Breast epithelium (tissue), 4 donors: ENCODE data around the gene RPL5. TPM values are rescaled to one million over a fixed set of nuclear protein-coding genes. Genes with fewer than 3 reads are reported as not detected.

Source experiments
- DNase-seq, 2 donors: peaks; one replicate each; pipeline ENCODE4 v3.0.0-alpha.2; 2019; ENCODE audit warnings: low spot score in 2 of 2
- H3K27ac ChIP-seq, 2 donors: fragments of 200-600 bp; sonication (generic) in 1 of 2; one replicate each; pipeline ENCODE4 v1.5.1; 2016 to 2019; ENCODE audit warnings: mild to moderate bottlenecking in 1 of 2
- H3K27me3 ChIP-seq, 2 donors: fragments of 200-600 bp; sonication (generic) in 1 of 2; one replicate each; pipeline versions ENCODE4 v1.5.1 to v1.6.0; 2017 to 2019; ENCODE audit warnings: control low read depth in 1 of 2, mild to moderate bottlenecking in 1 of 2
- H3K36me3 ChIP-seq: fragments of 200-600 bp; one replicate; pipeline ENCODE4 v1.5.1; 2019
- H3K4me1 ChIP-seq, 2 donors: fragments of 200-600 bp; sonication (generic); one replicate each; pipeline ENCODE4 v1.5.1; 2016 to 2019; ENCODE audit warnings: control low read depth in 1 of 2
- H3K4me3 ChIP-seq, 3 donors: fragments of 200-600 bp; sonication (generic); 1 replicate in 2 of 3; 2 replicates in 1 of 3; pipeline ENCODE4 v1.5.1; 2016 to 2019; ENCODE audit warnings: mild to moderate bottlenecking in 3 of 3, moderate library complexity in 2 of 3
- H3K9me3 ChIP-seq, 2 donors: fragments of 200-600 bp; sonication (generic) in 1 of 2; one replicate each; pipeline ENCODE4 v1.5.1; 2016 to 2019; ENCODE audit warnings: control low read depth in 1 of 2
- CTCF ChIP-seq, 3 donors: fragments of 450-650 bp; IDR thresholded peaks; one replicate each; pipeline ENCODE4 v1.5.1; 2016 to 2017; ENCODE audit warnings: antibody characterized with exemption in 3 of 3, mild to moderate bottlenecking in 3 of 3, moderate library complexity in 3 of 3
- POLR2A ChIP-seq: fragments of 450-650 bp; IDR thresholded peaks from one replicate; pipeline ENCODE4 v1.6.1; 2016; ENCODE audit warnings: antibody characterized with exemption, mild to moderate bottlenecking, moderate library complexity
- POLR2AphosphoS5 ChIP-seq, 3 donors: sonication (generic); formaldehyde crosslinking; IDR thresholded peaks; one replicate each; pipeline ENCODE4 v1.6.1; 2017; ENCODE audit warnings: antibody characterized with exemption in 3 of 3
- intact Hi-C: fragments of 100-400 bp; cut with DNase I; formaldehyde crosslinking; loops from one replicate; pipeline ENCODE4 v1.15.1; 2023; ENCODE audit warnings: low total_unique reads
- total RNA-seq, 3 donors: library from RNA; depleted of rRNA; stranded (reverse); fragments of >200 nt; gene quantifications; one replicate each; pipeline ENCODE4 v1.1.0, GENCODE V29; 2016

The RPL5 gene
- total RNA-seq, 3 donors from 2014 or later = 1,682 to 2,363 (median 2,105) TPM

DNA sequence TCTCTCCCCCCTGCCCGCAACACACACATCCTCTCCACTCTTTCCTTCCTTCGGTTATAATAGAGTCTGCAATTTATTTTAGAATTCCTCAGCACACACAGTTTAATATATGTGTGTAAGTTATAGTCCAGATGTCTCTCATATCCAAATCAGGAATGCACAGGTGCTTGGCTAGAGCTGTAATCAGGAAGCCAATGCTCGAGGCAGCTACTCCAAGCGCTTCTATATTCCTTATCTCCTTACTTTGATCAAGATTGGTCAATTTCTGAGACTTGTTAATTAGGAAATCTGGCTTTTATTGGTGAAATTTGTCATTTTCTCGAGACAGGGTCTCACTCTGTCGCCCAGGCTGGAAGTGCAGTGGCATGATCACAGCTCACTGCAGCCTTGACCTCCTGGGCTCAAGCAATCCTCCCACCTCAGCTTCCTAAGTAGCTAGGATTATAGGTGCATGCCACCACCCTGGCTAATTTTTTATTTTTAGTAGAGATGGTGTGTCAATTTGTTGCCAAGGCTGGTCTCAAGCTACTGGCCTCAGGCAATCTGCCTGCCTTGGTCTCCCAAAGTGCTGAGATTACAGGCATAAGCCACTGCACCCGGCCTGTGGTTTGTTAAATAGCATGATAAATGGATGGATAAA, 27.7 kb downstream of the RPL5 start:
- no peaks in the 10 kb centered on the region for H3K36me3 ChIP-seq
- no peak for DNase-seq
- TF ChIP-seq CTCF (IDR thresholded peaks at IDR 0.05) (no peak), POLR2A (no peak), POLR2AphosphoS5 (IDR thresholded peaks at IDR 0.05) (no peak)
- H3K27me3 ChIP-seq = no peaks in the 10 kb centered on the region
- peak overlapping the region in 1 of 3 donors; percentile 21 for H3K4me3 ChIP-seq
- intact Hi-C loops = loop anchor here (10.0 kb wide), 1 partner anchor 135 kb away; no protein-coding TSS in a partner anchor
- no peaks in the 10 kb centered on the region for H3K4me1 ChIP-seq
- H3K27ac ChIP-seq = no peak overlapping the region
- no peaks in the 10 kb centered on the region for H3K9me3 ChIP-seq

GRCh38 chr1:92862605-92863004, 30.8 kb downstream of the RPL5 start:
- Histone ChIP-seq H3K36me3 (no peaks in the 10 kb centered on the region), H3K4me3 (no peak overlapping the region), H3K27ac (no peak overlapping the region), H3K27me3 (no peaks in the 10 kb centered on the region), H3K9me3 (no peaks in the 10 kb centered on the region), H3K4me1 (no peaks in the 10 kb centered on the region)
- no peak for DNase-seq
- TF ChIP-seq POLR2AphosphoS5 (IDR thresholded peaks at IDR 0.05) (no peak), POLR2A (no peak), CTCF (IDR thresholded peaks at IDR 0.05) (no peak)
- intact Hi-C loops = loop anchor here (10.0 kb wide), 1 partner anchor 132 kb away; no protein-coding TSS in a partner anchor

DNA sequence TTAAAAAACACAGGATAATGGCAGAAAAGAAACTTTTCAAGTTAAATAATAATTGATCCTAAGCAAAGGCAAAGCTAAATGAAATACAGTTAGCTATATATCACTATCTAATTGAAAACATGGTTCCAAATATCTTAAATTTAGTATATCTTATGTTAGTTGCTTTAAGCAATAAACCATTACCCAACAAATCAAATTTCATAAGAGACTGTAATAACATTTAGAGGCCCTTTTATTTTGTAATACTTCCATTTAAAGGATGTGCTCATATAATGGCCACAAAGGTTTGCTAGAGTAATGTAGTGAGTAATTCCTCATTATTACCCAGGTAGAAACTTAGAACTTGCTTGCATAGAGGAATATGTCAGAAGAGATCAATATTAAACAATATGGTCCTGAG, 32.3 kb downstream of the RPL5 start:
- Histone ChIP-seq H3K27me3 (no peaks in the 10 kb centered on the region), H3K4me1 (no peaks in the 10 kb centered on the region), H3K4me3 (no peak overlapping the region), H3K27ac (no peak overlapping the region), H3K36me3 (no peaks in the 10 kb centered on the region), H3K9me3 (no peaks in the 10 kb centered on the region)
- TF ChIP-seq POLR2AphosphoS5 (IDR thresholded peaks at IDR 0.05) = no peak
- TF ChIP-seq CTCF (IDR thresholded peaks at IDR 0.05) = no peak
- TF ChIP-seq POLR2A = no peak
- DNase-seq = no peak
- intact Hi-C loops = loop anchor here (10.0 kb wide), 1 partner anchor 131 kb away; no protein-coding TSS in a partner anchor

DNA sequence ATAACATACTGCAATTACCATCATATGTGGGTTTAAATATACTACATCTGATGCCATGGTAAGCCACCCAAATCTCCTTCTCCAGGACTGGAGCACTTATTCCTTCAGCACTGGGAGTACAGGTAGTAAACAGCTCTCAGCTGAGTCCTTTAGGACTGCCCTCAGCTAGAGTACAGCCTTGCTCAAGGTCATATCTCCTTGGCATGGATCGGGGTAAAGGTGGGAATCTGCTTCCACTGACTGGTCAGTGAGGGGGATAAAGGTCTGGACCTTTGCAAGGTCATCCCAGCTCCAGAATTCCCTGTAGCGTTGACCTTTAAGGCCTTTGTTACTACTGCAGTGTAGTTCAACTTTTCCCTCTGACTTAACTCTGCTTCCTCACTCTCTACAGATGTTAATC, 38.8 kb downstream of the RPL5 start:
- no peak for DNase-seq
- Histone ChIP-seq H3K36me3 (no peaks in the 10 kb centered on the region), H3K4me3 (no peak overlapping the region), H3K27me3 (no peaks in the 10 kb centered on the region), H3K27ac (no peak overlapping the region), H3K9me3 (no peaks in the 10 kb centered on the region), H3K4me1 (no peaks in the 10 kb centered on the region)
- intact Hi-C loops = no loop called here
- TF ChIP-seq POLR2A (no peak), CTCF (IDR thresholded peaks at IDR 0.05) (no peak), POLR2AphosphoS5 (IDR thresholded peaks at IDR 0.05) (no peak)

GRCh38 chr1:92872719-92873118, 40.9 kb downstream of the RPL5 start:
- Histone ChIP-seq H3K9me3 (no peaks in the 10 kb centered on the region), H3K4me1 (no peaks in the 10 kb centered on the region), H3K4me3 (no peak overlapping the region), H3K36me3 (no peaks in the 10 kb centered on the region), H3K27me3 (no peaks in the 10 kb centered on the region), H3K27ac (no peak overlapping the region)
- intact Hi-C loops = no loop called here
- TF ChIP-seq POLR2AphosphoS5 (IDR thresholded peaks at IDR 0.05) = no peak
- no peak for TF ChIP-seq POLR2A
- no peak for TF ChIP-seq CTCF (IDR thresholded peaks at IDR 0.05)
- no peak for DNase-seq
